ENCODE measurements around the gene CAVIN3.
A peak's percentile ranks its signal among the peaks of the same experiment; 100 is the strongest.

CAVIN3 gene

GRCh38 chr11:6320411-6321155, at the start of gene CAVIN3:
TSS of gene CAVIN3 (minus strand) at chr11:6320501. CDS start at chr11:6320476, 25 bp downstream.
- TF ChIP-seq ZBTB7A (IDR thresholded peaks at IDR 0.05; ENCODE audit: low read depth) (peak; percentile 46; the same call in 1 of the 2 replicates), TCF12 (IDR thresholded peaks at IDR 0.05; ENCODE audit: low read depth) (no peak), TAF1 (IDR thresholded peaks at IDR 0.05; ENCODE audit: low read depth) (no peak)

- TF ChIP-seq TEAD4 (IDR thresholded peaks at IDR 0.05), result no peak
- TF ChIP-seq FOXM1 (IDR thresholded peaks at IDR 0.05; ENCODE audit: borderline replicate concordance, low read depth), result no peak
- TF ChIP-seq REST (IDR thresholded peaks at IDR 0.05; ENCODE audit: low read depth), result no peak
- no peak for TF ChIP-seq TAF1 (IDR thresholded peaks at IDR 0.05; ENCODE audit: low read depth)
- no peak for TF ChIP-seq YY1 (IDR thresholded peaks at IDR 0.05; ENCODE audit: low read depth)
- TF ChIP-seq CEBPB (IDR thresholded peaks at IDR 0.05), result no peak
- no peak for TF ChIP-seq RAD21 (IDR thresholded peaks at IDR 0.05; ENCODE audit: low read depth)
- TF ChIP-seq TCF12 (IDR thresholded peaks at IDR 0.05; ENCODE audit: low read depth), result no peak
- no peak for TF ChIP-seq CREB1 (IDR thresholded peaks at IDR 0.05; ENCODE audit: low read depth)
- TF ChIP-seq NFIC (IDR thresholded peaks at IDR 0.05), result no peak
- no peak for TF ChIP-seq MAX (IDR thresholded peaks at IDR 0.05)
- TF ChIP-seq EP300 (IDR thresholded peaks at IDR 0.05; ENCODE audit: borderline replicate concordance), result no peak
- no peak for TF ChIP-seq EGR1 (IDR thresholded peaks at IDR 0.05)
- TF ChIP-seq ZBTB7A (IDR thresholded peaks at IDR 0.05; ENCODE audit: low read depth), result no peak
- no peak for TF ChIP-seq USF1 (IDR thresholded peaks at IDR 0.05)
Measured at GRCh38 chr11:6365659-6366058, 45.4 kb upstream of the CAVIN3 start.

GRCh38 chr11:6362873-6363678, 42.8 kb upstream of the CAVIN3 start:
- TF ChIP-seq RAD21 (IDR thresholded peaks at IDR 0.05; ENCODE audit: low read depth) (peak; percentile 85), TEAD4 (IDR thresholded peaks at IDR 0.05) (no peak)

GRCh38 chr11:6362185-6362872, 42.0 kb upstream of the CAVIN3 start:
- TF ChIP-seq ZBTB7A (IDR thresholded peaks at IDR 0.05; ENCODE audit: low read depth) (no peak), CREB1 (IDR thresholded peaks at IDR 0.05; ENCODE audit: low read depth) (no peak), FOXM1 (IDR thresholded peaks at IDR 0.05; ENCODE audit: borderline replicate concordance, low read depth) (no peak), REST (IDR thresholded peaks at IDR 0.05; ENCODE audit: low read depth) (no peak), EGR1 (IDR thresholded peaks at IDR 0.05) (no peak), TEAD4 (IDR thresholded peaks at IDR 0.05) (no peak), USF1 (IDR thresholded peaks at IDR 0.05) (no peak), TAF1 (IDR thresholded peaks at IDR 0.05; ENCODE audit: low read depth) (no peak), RAD21 (IDR thresholded peaks at IDR 0.05; ENCODE audit: low read depth) (no peak)

- TF ChIP-seq FOXM1 (IDR thresholded peaks at IDR 0.05; ENCODE audit: borderline replicate concordance, low read depth), result no peak
- no peak for TF ChIP-seq NFIC (IDR thresholded peaks at IDR 0.05)
Measured at GRCh38 chr11:6360183-6360582, 39.9 kb upstream of the CAVIN3 start.

GRCh38 chr11:6357222-6357621, 36.9 kb upstream of the CAVIN3 start:
- no peak for TF ChIP-seq NFIC (IDR thresholded peaks at IDR 0.05)
- no peak for TF ChIP-seq EGR1 (IDR thresholded peaks at IDR 0.05)
- TF ChIP-seq FOXM1 (IDR thresholded peaks at IDR 0.05; ENCODE audit: borderline replicate concordance, low read depth), result no peak
- no peak for TF ChIP-seq CREB1 (IDR thresholded peaks at IDR 0.05; ENCODE audit: low read depth)
- TF ChIP-seq EP300 (IDR thresholded peaks at IDR 0.05; ENCODE audit: borderline replicate concordance), result no peak
- TF ChIP-seq CEBPB (IDR thresholded peaks at IDR 0.05), result no peak
- no peak for TF ChIP-seq TCF12 (IDR thresholded peaks at IDR 0.05; ENCODE audit: low read depth)
- TF ChIP-seq USF1 (IDR thresholded peaks at IDR 0.05), result no peak
- no peak for TF ChIP-seq MAX (IDR thresholded peaks at IDR 0.05)
- no peak for TF ChIP-seq YY1 (IDR thresholded peaks at IDR 0.05; ENCODE audit: low read depth)
- no peak for TF ChIP-seq RAD21 (IDR thresholded peaks at IDR 0.05; ENCODE audit: low read depth)
- TF ChIP-seq TEAD4 (IDR thresholded peaks at IDR 0.05), result no peak
- no peak for TF ChIP-seq TAF1 (IDR thresholded peaks at IDR 0.05; ENCODE audit: low read depth)
- no peak for TF ChIP-seq REST (IDR thresholded peaks at IDR 0.05; ENCODE audit: low read depth)
- TF ChIP-seq ZBTB7A (IDR thresholded peaks at IDR 0.05; ENCODE audit: low read depth), result no peak

Data from Ishikawa (cell line).